AG04450 (cell line): ENCODE measurements around the gene MYO7B. TPM values are rescaled to one million over a fixed set of nuclear protein-coding genes. Genes with fewer than 3 reads are reported as not detected.

Source experiments
- CTCF ChIA-PET: fragments of 300-600, 350-600 bp; formaldehyde crosslinking; extraction: SDS; loops from one replicate; lab custom pipeline; 2022; ENCODE audit warnings: antibody characterized with exemption, inconsistent platforms; lab: Charles Lee
- POLR2A ChIA-PET: fragments of 350-600 bp; formaldehyde crosslinking; extraction: SDS; loops from one replicate; lab custom pipeline; 2021; ENCODE audit warnings: antibody characterized with exemption, inconsistent platforms; lab: Yijun Ruan, JAX
- DNase-seq: peaks from one replicate; pipeline ENCODE4 v3.0.0-alpha.2; 2011; ENCODE audit warnings: low read depth, low spot score
- H3K27ac ChIP-seq: one replicate; pipeline ENCODE4 v1.5.1; 2012; ENCODE audit warnings: low read depth, low read length, control low read depth
- H3K27me3 ChIP-seq: one replicate; pipeline ENCODE4 v1.6.0; 2012; ENCODE audit warnings: low read length; ENCODE audit not compliant: control insufficient read depth, insufficient read depth
- H3K4me3 ChIP-seq: 2 replicates; pipeline ENCODE4 v1.5.1; 2011; ENCODE audit warnings: mild to moderate bottlenecking, low read depth, low read length, control low read depth
- H3K9me3 ChIP-seq: 2 replicates; pipeline ENCODE4 v1.5.1; 2012; ENCODE audit warnings: low read length; ENCODE audit not compliant: control insufficient read depth, insufficient read depth
- polyA plus RNA-seq: library from polyadenylated mRNA; depleted of rRNA; stranded (reverse); fragments of >200 nt; gene quantifications from 2 replicates; pipeline ENCODE4 v1.2.3, GENCODE V29; 2011
- TF ChIP-seq, protein P1 (sequence below): IDR thresholded peaks from 2 replicates; pipeline ENCODE4 v1.5.1; 2011; ENCODE audit warnings: low read depth, low read length, control low read depth, inconsistent platforms

Gene MYO7B
- polyA plus RNA-seq, 1 experiment, result 0.02 TPM

DNA sequence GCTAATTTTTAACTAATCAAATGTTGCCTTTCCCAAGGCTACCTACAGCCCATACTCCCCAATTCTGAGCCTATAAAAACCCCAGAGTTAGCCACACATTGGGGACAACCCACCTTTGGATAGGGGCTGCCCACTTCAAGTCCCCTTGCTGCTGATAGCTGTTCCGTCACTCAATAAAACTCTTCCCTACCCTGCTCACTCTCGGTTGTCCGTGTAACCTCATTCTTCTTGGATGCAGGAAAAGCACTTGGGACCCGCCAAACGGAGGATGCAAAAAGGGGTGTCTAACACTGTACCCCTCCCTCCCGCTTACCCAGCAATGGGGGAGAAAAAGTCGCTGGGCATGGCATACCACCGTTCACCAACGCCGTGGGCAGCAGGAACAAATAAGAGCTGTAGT, 21.4 kb upstream of the MYO7B start:
- H3K9me3 ChIP-seq, result no peaks in the 10 kb centered on the region; the same call in 1 of the 2 replicates
- TF ChIP-seq, protein P1, sequence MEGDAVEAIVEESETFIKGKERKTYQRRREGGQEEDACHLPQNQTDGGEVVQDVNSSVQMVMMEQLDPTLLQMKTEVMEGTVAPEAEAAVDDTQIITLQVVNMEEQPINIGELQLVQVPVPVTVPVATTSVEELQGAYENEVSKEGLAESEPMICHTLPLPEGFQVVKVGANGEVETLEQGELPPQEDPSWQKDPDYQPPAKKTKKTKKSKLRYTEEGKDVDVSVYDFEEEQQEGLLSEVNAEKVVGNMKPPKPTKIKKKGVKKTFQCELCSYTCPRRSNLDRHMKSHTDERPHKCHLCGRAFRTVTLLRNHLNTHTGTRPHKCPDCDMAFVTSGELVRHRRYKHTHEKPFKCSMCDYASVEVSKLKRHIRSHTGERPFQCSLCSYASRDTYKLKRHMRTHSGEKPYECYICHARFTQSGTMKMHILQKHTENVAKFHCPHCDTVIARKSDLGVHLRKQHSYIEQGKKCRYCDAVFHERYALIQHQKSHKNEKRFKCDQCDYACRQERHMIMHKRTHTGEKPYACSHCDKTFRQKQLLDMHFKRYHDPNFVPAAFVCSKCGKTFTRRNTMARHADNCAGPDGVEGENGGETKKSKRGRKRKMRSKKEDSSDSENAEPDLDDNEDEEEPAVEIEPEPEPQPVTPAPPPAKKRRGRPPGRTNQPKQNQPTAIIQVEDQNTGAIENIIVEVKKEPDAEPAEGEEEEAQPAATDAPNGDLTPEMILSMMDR, result no peak
- no peak overlapping the region for H3K27ac ChIP-seq
- no peak for DNase-seq
- CTCF ChIA-PET, result interaction anchor here (0.5 to 2.3 kb wide), 2 partner anchors 35 to 792 kb away, joined by 3 to 5 read pairs; no protein-coding TSS in a partner anchor
- POLR2A ChIA-PET, result interaction anchor here (0.6 kb wide), 1 partner anchor 189 kb away, joined by 3 read pairs; no protein-coding TSS in a partner anchor
- H3K4me3 ChIP-seq, result no peak overlapping the region
- no peaks in the 10 kb centered on the region for H3K27me3 ChIP-seq

DNA sequence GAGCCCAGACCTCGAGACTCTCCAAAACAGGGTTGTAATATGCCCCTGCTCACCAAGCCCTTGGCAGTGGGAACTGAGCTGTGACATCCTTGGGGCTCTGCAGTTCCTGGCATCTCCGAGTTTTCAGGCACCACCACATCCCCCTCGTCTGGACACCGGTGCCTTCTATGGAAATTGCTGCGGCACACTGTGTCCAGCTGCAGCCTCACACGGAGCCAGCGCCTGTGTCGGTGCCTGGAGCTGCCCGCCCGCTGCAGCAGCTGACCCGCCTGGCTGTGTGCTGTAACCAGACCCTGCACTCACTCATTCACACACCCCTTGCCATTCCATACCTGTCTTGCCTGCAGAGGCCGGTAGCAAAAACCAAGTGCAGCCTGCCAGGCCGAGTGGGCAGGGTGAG, 21.0 kb upstream of the MYO7B start:
- ChIA-PET POLR2A (interaction anchor here (0.6 kb wide), 1 partner anchor 190 kb away, joined by 3 read pairs; no protein-coding TSS in a partner anchor), CTCF (interaction anchor here (0.5 to 2.3 kb wide), 2 partner anchors 35 to 792 kb away, joined by 3 to 5 read pairs; no protein-coding TSS in a partner anchor)
- TF ChIP-seq, protein P1, result no peak
- Histone ChIP-seq H3K27me3 (no peaks in the 10 kb centered on the region), H3K9me3 (no peaks in the 10 kb centered on the region; the same call in 1 of the 2 replicates), H3K4me3 (no peak overlapping the region), H3K27ac (no peak overlapping the region)
- no peak for DNase-seq

DNA sequence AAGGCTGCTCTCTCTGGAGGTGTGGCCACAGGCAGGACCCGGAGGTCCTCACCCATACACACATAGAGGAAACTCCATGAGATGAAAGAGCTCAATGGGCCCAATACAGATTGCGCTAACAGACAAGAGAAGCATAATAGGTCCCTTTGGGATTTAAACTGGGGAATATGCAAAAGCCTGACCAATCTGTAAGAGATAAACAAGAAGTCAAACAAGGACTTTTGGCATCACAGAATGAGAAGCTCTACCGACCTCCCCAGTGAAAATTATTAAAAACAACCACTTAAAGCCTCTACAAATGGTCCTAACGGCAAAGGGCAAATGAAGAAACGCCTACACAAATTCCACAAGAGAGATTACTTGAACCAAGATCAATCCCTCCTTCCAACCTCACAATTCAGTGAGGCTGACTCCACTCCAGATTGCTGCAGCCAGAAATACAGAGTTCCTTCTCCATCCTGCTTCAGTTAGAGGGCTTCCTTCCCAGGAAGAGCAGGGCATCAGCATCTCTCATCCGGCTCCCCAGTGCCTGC, 20.0 kb upstream of the MYO7B start:
- no peak overlapping the region for H3K4me3 ChIP-seq
- CTCF ChIA-PET, result interaction anchor here (1.6 to 2.3 kb wide), 2 partner anchors 11 to 36 kb away, joined by 4 to 5 read pairs; partner anchors contain the start of gene IWS1
- no peak overlapping the region for H3K27ac ChIP-seq

DNA sequence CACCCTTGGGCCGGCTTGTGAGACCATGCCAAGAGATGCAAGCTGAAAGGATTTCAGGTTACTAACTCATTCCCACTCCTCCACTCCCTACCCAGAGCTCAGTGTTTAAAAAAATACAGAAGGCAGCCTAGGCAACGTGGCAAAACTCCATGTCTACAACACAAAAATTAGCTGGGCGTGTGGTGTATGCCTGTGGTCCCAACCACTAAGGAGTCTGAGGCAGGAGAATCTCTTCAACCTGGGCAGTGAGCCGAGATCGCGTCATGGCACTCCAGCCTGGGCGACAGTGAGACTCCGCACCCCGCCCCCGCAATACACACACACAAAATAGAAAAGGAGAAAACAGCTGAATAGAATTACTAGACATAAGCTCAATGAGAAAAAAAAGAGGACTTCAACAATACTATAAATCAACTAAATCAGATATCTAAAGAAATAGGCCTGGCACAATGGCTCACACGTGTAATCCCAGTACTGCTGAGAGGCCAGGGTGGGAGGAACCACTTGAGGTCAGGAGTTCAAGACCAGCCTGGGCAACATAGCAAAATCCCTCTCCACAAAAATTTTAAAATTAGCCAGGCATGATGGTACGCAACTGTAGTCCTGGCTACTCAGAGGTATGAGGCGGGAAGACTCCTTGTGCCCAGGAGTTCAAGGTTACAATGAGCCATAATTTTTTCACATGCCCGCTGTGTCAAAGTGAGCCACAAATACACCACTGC, 19.3 kb upstream of the MYO7B start:
- ChIA-PET POLR2A (no interaction called here), CTCF (interaction anchor here (1.6 to 2.3 kb wide), 2 partner anchors 10 to 37 kb away, joined by 4 to 5 read pairs; partner anchors contain the start of gene IWS1)
- TF ChIP-seq, protein P1, result no peak
- Histone ChIP-seq H3K27me3 (no peaks in the 10 kb centered on the region), H3K27ac (no peak overlapping the region), H3K4me3 (no peak overlapping the region), H3K9me3 (no peaks in the 10 kb centered on the region; the same call in 1 of the 2 replicates)
- DNase-seq, result no peak

More for the DNA sequence above, 20.0 kb upstream of the MYO7B start:
- Histone ChIP-seq H3K9me3 (no peaks in the 10 kb centered on the region; the same call in 1 of the 2 replicates), H3K27me3 (no peaks in the 10 kb centered on the region)
- DNase-seq, result no peak
- POLR2A ChIA-PET, result no interaction called here
- TF ChIP-seq, protein P1, result no peak
